Adrenal gland (tissue), 12 donors: Measurements from ENCODE around the gene MICU1. TPM values are rescaled to one million over a fixed set of nuclear protein-coding genes. Genes with fewer than 3 reads are reported as not detected.
A peak's percentile ranks its signal among the peaks of the same experiment; 100 is the strongest.
"Not testable (repeated sequence)": the region's sequence is repeated elsewhere in the genome, so short reads cannot be mapped to it uniquely, and the experiment has no call there.

Source experiments
- DNase-seq, 7 donors: peaks; one replicate each; pipeline ENCODE4 v3.0.0-alpha.2; 2019 to 2020
- H3K27ac ChIP-seq, 5 donors: fragments of 200-600 bp; sonication (generic) in 4 of 5; 1 replicate in 3 of 5; 2 replicates in 2 of 5; pipeline versions ENCODE4 v1.5.1 to v1.8.0; 2016 to 2020; ENCODE audit warnings: mild to moderate bottlenecking in 1 of 5
- H3K27me3 ChIP-seq: fragments of 200-600 bp; 2 replicates; pipeline ENCODE4 v1.8.0; 2021
- H3K36me3 ChIP-seq, 2 donors: fragments of 200-600 bp; replicated peaks in 1 of 2; 1 replicate in 1 of 2; 2 replicates in 1 of 2; pipeline versions ENCODE4 v1.5.1 to v1.8.0; 2018 to 2022
- H3K4me1 ChIP-seq, 2 donors: fragments of 200-600 bp; replicated peaks in 1 of 2; 1 replicate in 1 of 2; 2 replicates in 1 of 2; pipeline versions ENCODE4 v1.5.1 to v1.8.0; 2018 to 2021
- H3K4me3 ChIP-seq, 4 donors: fragments of 200-600 bp; sonication (generic) in 3 of 4; one replicate each; pipeline ENCODE4 v1.5.1; 2016 to 2018
- H3K9me3 ChIP-seq, 3 donors: fragments of 200-600 bp; sonication (generic) in 1 of 3; replicated peaks in 1 of 3; 1 replicate in 2 of 3; 2 replicates in 1 of 3; pipeline versions ENCODE4 v1.5.1 to v1.8.0; 2016 to 2021
- CTCF ChIP-seq, 6 experiments: fragments of 450-650 bp in 4 of 6; fragments of 200-600 bp in 2 of 6; sonication (generic) in 1 of 6; IDR thresholded peaks; 1 replicate in 5 of 6; 2 replicates in 1 of 6; pipeline versions ENCODE4 v1.5.1 to v1.8.0; 2016 to 2021; ENCODE audit warnings: antibody characterized with exemption in 6 of 6, mild to moderate bottlenecking in 2 of 6, moderate library complexity in 1 of 6
- POLR2A ChIP-seq, 2 donors: fragments of 450-650 bp; IDR thresholded peaks; one replicate each; pipeline ENCODE4 v1.6.1; 2017; ENCODE audit warnings: antibody characterized with exemption in 2 of 2, mild to moderate bottlenecking in 2 of 2, moderate library complexity in 1 of 2
- WGBS, 4 donors: extraction: QIAGEN DNeasy Blood & Tissue Kit in 2 of 4; methylation state at CpG; one replicate each; pipeline versions ENCODE4 v1.1.5 to v1.1.7; 2013 to 2017; 5-methylcytosine and 5-hydroxymethylcytosine counted together
- intact Hi-C, 2 donors: fragments of 100-400 bp; cut with DNase I; formaldehyde crosslinking; loops; one replicate each; pipeline versions ENCODE4 v1.14.1 to v1.15.0; 2022 to 2023
- polyA plus RNA-seq, 3 donors: library from polyadenylated mRNA; stranded (reverse); fragments of 200-250 nt in 2 of 3; fragments of 350-450 nt in 1 of 3; fragmentation: Illumina TruSeq in 1 of 3; extraction: RNeasy Lipid Tissue Mini Kit (QIAGEN cat#74804) in 1 of 3; gene quantifications; one replicate each; pipeline ENCODE4 v1.2.3, GENCODE V29; 2013 to 2014
- total RNA-seq, 9 donors: library from RNA; depleted of rRNA in 4 of 9; stranded (reverse); fragments of >200 nt in 4 of 9; fragments of 120-200 nt in 1 of 9; fragmentation: NEBNext Ultra II Directional in 1 of 9; extraction: Animal tissue kit (Norgen Biotek cat#: 25700) in 1 of 9; gene quantifications; one replicate each; pipeline versions ENCODE4 v1.1.0 to v1.2.4, GENCODE V29; 2013 to 2023
- donor health status: healthy with polysubstance abuse.
- donor health status: Bipolar disorder and iron deficiency.
- donor health status: DM: yes; HTN: yes; CAD: no.
- donor health status: DM: no; HTN: no; CAD: no.
- donor health status: DM: no; HTN: no; CAD: no.
- donor health status: DM: yes; HTN: yes; CAD: no.

MICU1 gene
- total and polyA plus RNA-seq, 12 donors, result 56.5 to 122 (median 90.2) TPM

GRCh38 chr10:72435570-72435969, 190.3 kb downstream of the MICU1 start:
- no peak overlapping the region for H3K4me3 ChIP-seq
- H3K27me3 ChIP-seq, result no peaks in the 10 kb centered on the region
- H3K4me1 ChIP-seq, result no peaks in the 10 kb centered on the region
- no peak overlapping the region for H3K27ac ChIP-seq
- H3K36me3 ChIP-seq, result no peaks in the 10 kb centered on the region
- WGBS, 4 donors, result 92 to 98% (median 96%) methylated on average over 8 to 12 of the region's 12 CpGs
- intact Hi-C loops, result no loop called here
- H3K9me3 ChIP-seq, result no peaks in the 10 kb centered on the region
- DNase-seq, result no peak
- no peak for TF ChIP-seq POLR2A (IDR thresholded peaks at IDR 0.05)
- no peak for TF ChIP-seq CTCF (IDR thresholded peaks at IDR 0.05)

GRCh38 chr10:72430936-72431335, 194.9 kb downstream of the MICU1 start:
- intact Hi-C loops, H3K4me3 ChIP-seq, H3K27me3 ChIP-seq, DNase-seq, H3K36me3 ChIP-seq, H3K4me1 ChIP-seq, H3K9me3 ChIP-seq, H3K27ac ChIP-seq: not testable (repeated sequence)
- 95 to 100% (median 98%) methylated on average over 4 of the region's 4 CpGs for whole genome bisulfite sequencing, 4 donors

- 81 to 100% (median 88%) methylated on average over 1 of the region's 1 CpG for WGBS, 4 donors
- no peak for DNase-seq
- H3K27ac ChIP-seq, result no peak overlapping the region
Observed at GRCh38 chr10:72429931-72430330, 195.9 kb downstream of the MICU1 start.

GRCh38 chr10:72426986-72427385, 198.9 kb downstream of the MICU1 start:
- TF ChIP-seq POLR2A (IDR thresholded peaks at IDR 0.05) (no peak), CTCF (IDR thresholded peaks at IDR 0.05) (no peak)
- Histone ChIP-seq H3K27me3 (no peaks in the 10 kb centered on the region), H3K27ac (no peak overlapping the region), H3K4me1 (no peaks in the 10 kb centered on the region), H3K36me3 (no peaks in the 10 kb centered on the region), H3K9me3 (no peaks in the 10 kb centered on the region), H3K4me3 (no peak overlapping the region)
- intact Hi-C loops, result no loop called here
- WGBS, 4 donors, result 61 to 85% (median 77%) methylated on average over 5 of the region's 5 CpGs
- DNase-seq, result no peak

More at GRCh38 chr10:72429931-72430330, 195.9 kb downstream of the MICU1 start:
- no peak for TF ChIP-seq POLR2A (IDR thresholded peaks at IDR 0.05)
- TF ChIP-seq CTCF (IDR thresholded peaks at IDR 0.05), result no peak
- no peaks in the 10 kb centered on the region for H3K4me1 ChIP-seq
- no peaks in the 10 kb centered on the region for H3K9me3 ChIP-seq
- no peak overlapping the region for H3K4me3 ChIP-seq
- intact Hi-C loops, result no loop called here
- H3K27me3 ChIP-seq, result no peaks in the 10 kb centered on the region
- no peaks in the 10 kb centered on the region for H3K36me3 ChIP-seq

GRCh38 chr10:72425133-72425532, 200.7 kb downstream of the MICU1 start:
- WGBS, 4 donors, result 43 to 66% (median 56%) methylated on average over 3 of the region's 3 CpGs
- intact Hi-C loops, result no loop called here

More at GRCh38 chr10:72425133-72425532, 200.7 kb downstream of the MICU1 start:
- Histone ChIP-seq H3K27ac (no peak overlapping the region), H3K4me1 (no peaks in the 10 kb centered on the region), H3K36me3 (no peaks in the 10 kb centered on the region), H3K9me3 (no peaks in the 10 kb centered on the region), H3K27me3 (no peaks in the 10 kb centered on the region), H3K4me3 (no peak overlapping the region)
- DNase-seq, result peak in 4 of 7 donors; percentile 28 to 52 (median 44)
- no peak for TF ChIP-seq CTCF (IDR thresholded peaks at IDR 0.05)
- no peak for TF ChIP-seq POLR2A (IDR thresholded peaks at IDR 0.05)
